HepG2 (cell line): ENCODE measurements around the gene SMARCE1. TPM values are rescaled to one million over a fixed set of nuclear protein-coding genes. Genes with fewer than 3 reads are reported as not detected.

Source experiments
- ATAC-seq: fragments of 200-7000 bp; cut with Tn5 transposase; 3 replicates; pipeline ENCODE4 v1.9.1; 2020; ENCODE audit warnings: mild to moderate bottlenecking, moderate library complexity
- BruUV-seq: library from RNA; stranded (reverse); fragments of 400-500 nt; replicated peaks from 2 replicates; lab custom pipeline; 2021; lab: Mats Ljungman, UMichigan
- CTCF ChIA-PET: fragments of 300-600 bp; formaldehyde crosslinking; extraction: SDS; loops from one replicate; lab custom pipeline; 2021; ENCODE audit warnings: low total read pairs, inconsistent platforms, low intra/inter-chr PET ratio; lab: Yijun Ruan, JAX
- POLR2A ChIA-PET: fragments of 350-600 bp; sonication (Branson Sonifier 250); formaldehyde crosslinking; loops from one replicate; lab custom pipeline; 2020; ENCODE audit warnings: antibody characterized with exemption, inconsistent platforms; lab: Yijun Ruan, JAX
- DNase-seq: peaks from one replicate; pipeline ENCODE4 v3.0.0-alpha.2; 2015; ENCODE audit warnings: low spot score
- FAIRE-seq: peaks from 3 replicates; lab custom pipeline; 2011; peaks lifted over from hg19 to GRCh38; lab: Jason Lieb, UNC
- H2AFZ ChIP-seq: one replicate; pipeline ENCODE4 v1.6.1; 2011; ENCODE audit warnings: low read length, inconsistent platforms
- H3K27ac ChIP-seq: fragments of 300-600 bp; 3 replicates; pipeline ENCODE4 v1.8.0; 2011; ENCODE audit warnings: mixed run types, mild to moderate bottlenecking, mixed read lengths, low read length, inconsistent platforms; ENCODE audit not compliant: insufficient read depth; ENCODE audit errors: extremely low read length
- H3K27me3 ChIP-seq, 2 experiments: fragments of 200-600 bp in 1 of 2; 2 replicates in 1 of 2; 3 replicates in 1 of 2; pipeline versions ENCODE4 v1.6.0 to v1.8.0; 2011; ENCODE audit warnings: low read length in 2 of 2, mild to moderate bottlenecking in 2 of 2, moderate library complexity in 2 of 2, inconsistent platforms in 1 of 2; ENCODE audit not compliant: insufficient read depth in 2 of 2, control insufficient read depth in 1 of 2
- H3K36me3 ChIP-seq, 2 experiments: fragments of 200-600 bp in 1 of 2; replicated peaks in 1 of 2; 2 replicates in 1 of 2; 3 replicates in 1 of 2; pipeline versions ENCODE4 v1.5.1 to v1.8.0; 2011; ENCODE audit warnings: low read length in 2 of 2, inconsistent platforms in 1 of 2; ENCODE audit not compliant: insufficient read depth in 2 of 2, control insufficient read depth in 1 of 2
- H3K4me1 ChIP-seq: 2 replicates; pipeline ENCODE4 v1.5.1; 2012; ENCODE audit warnings: low read length, inconsistent platforms; ENCODE audit not compliant: insufficient read depth
- H3K4me2 ChIP-seq: 2 replicates; pipeline ENCODE4 v1.6.0; 2011; ENCODE audit warnings: low read depth, low read length, inconsistent platforms
- H3K4me3 ChIP-seq, 3 experiments: fragments of 200-600 bp in 1 of 3; sonication (generic), shearing (Covaris generic) in 1 of 3; replicated peaks in 1 of 3; 2 replicates each; pipeline ENCODE4 v1.5.1; 2011 to 2016; ENCODE audit warnings: low read length in 3 of 3, inconsistent platforms in 2 of 3, low read depth in 2 of 3, mild to moderate bottlenecking in 2 of 3, control low read depth in 1 of 3, mixed read lengths in 1 of 3; ENCODE audit not compliant: insufficient read depth in 1 of 3
- H3K79me2 ChIP-seq: one replicate; pipeline ENCODE4 v1.6.1; 2011; ENCODE audit warnings: low read length, inconsistent platforms; ENCODE audit not compliant: insufficient read depth
- H3K9ac ChIP-seq: 2 replicates; pipeline ENCODE4 v1.6.0; 2011; ENCODE audit warnings: mild to moderate bottlenecking, low read depth, low read length, inconsistent platforms; ENCODE audit not compliant: insufficient read depth
- H3K9me3 ChIP-seq: 2 replicates; pipeline ENCODE4 v1.5.1; 2012; ENCODE audit warnings: mild to moderate bottlenecking, low read length
- H4K20me1 ChIP-seq: 2 replicates; pipeline ENCODE4 v1.6.0; 2011; ENCODE audit warnings: inconsistent platforms, mild to moderate bottlenecking, low read length, moderate library complexity; ENCODE audit not compliant: insufficient read depth
- BORCS8-MEF2B ChIP-seq: sonication (generic); formaldehyde crosslinking; IDR thresholded peaks from 2 replicates; pipeline ENCODE4 v1.8.0; 2022; ENCODE audit warnings: mild to moderate bottlenecking, missing genetic modification reagents
- NFKBIZ ChIP-seq: IDR thresholded peaks from 2 replicates; pipeline ENCODE4 v1.6.1; 2018; ENCODE audit warnings: missing genetic modification reagents, missing compliant biosample characterization
- RAD21 ChIP-seq: fragments of 450-650 bp; formaldehyde crosslinking; IDR thresholded peaks from 2 replicates; pipeline ENCODE4 v1.5.0; 2020; ENCODE audit warnings: mild to moderate bottlenecking
- SALL1 ChIP-seq: sonication (generic); formaldehyde crosslinking; IDR thresholded peaks from 2 replicates; pipeline ENCODE4 v1.8.0; 2022; ENCODE audit warnings: mild to moderate bottlenecking, missing genetic modification reagents
- SMC3 ChIP-seq: IDR thresholded peaks from 2 replicates; pipeline ENCODE4 v1.6.1; 2011; ENCODE audit warnings: low read length, improper control_type of control experiment
- TCF12 ChIP-seq, 2 experiments: fragments of 450-650 bp in 1 of 2; sonication (generic) in 1 of 2; formaldehyde crosslinking in 1 of 2; IDR thresholded peaks; 2 replicates each; pipeline versions ENCODE4 v1.6.1 to v1.8.0; 2017 to 2022; ENCODE audit warnings: antibody characterized with exemption in 1 of 2, mild to moderate bottlenecking in 1 of 2, missing genetic modification reagents in 1 of 2, moderate library complexity in 1 of 2
- ZNF382 ChIP-seq: sonication (generic); formaldehyde crosslinking; IDR thresholded peaks from 2 replicates; pipeline ENCODE4 v1.5.0; 2020; ENCODE audit warnings: missing genetic modification reagents, mild to moderate bottlenecking, borderline replicate concordance
- ZNF660 ChIP-seq: sonication (generic); formaldehyde crosslinking; IDR thresholded peaks from 2 replicates; pipeline ENCODE4 v1.5.1; 2020; ENCODE audit warnings: mild to moderate bottlenecking, low read depth, missing genetic modification reagents, borderline replicate concordance
- ZNF678 ChIP-seq: sonication (generic); formaldehyde crosslinking; IDR thresholded peaks from 2 replicates; pipeline ENCODE4 v1.4.0; 2020; ENCODE audit warnings: mild to moderate bottlenecking, missing genetic modification reagents
- WGBS: methylation state at CpG from one replicate; pipeline ENCODE4 v1.1.6; 2017; ENCODE audit warnings: low lambda C conversion rate; 5-methylcytosine and 5-hydroxymethylcytosine counted together
- in situ Hi-C: cut with HindIII; loops from 2 replicates; pipeline ENCODE4 v1.10.0; 2017; ENCODE audit warnings: low pct_unique_long_range_greater_than_20kb; ENCODE audit not compliant: extremely low pct_ligation_motif_present
- intact Hi-C: fragments of 100-400 bp; cut with micrococcal nuclease; formaldehyde crosslinking; loops from one replicate; pipeline ENCODE4 v1.10.0; 2022; ENCODE audit not compliant: unreplicated experiment
- polyA plus RNA-seq, 8 experiments: library from polyadenylated mRNA; depleted of rRNA in 3 of 8; stranded (reverse) in 7 of 8; unstranded in 1 of 8; fragments of >200 nt; fragmentation: Illumina TruSeq in 4 of 8; extraction: Trizol in 4 of 8; gene quantifications; 2 replicates each; pipeline versions ENCODE4 v1.2.1 to v1.2.3, GENCODE V29; 2011 to 2016; ENCODE audit warnings: low read depth in 4 of 8, missing spikeins in 1 of 8, mixed read lengths in 1 of 8; ENCODE audit not compliant: insufficient read depth in 1 of 8
- total RNA-seq, 5 experiments: library from RNA; depleted of rRNA; stranded (reverse); fragments of >200 nt; fragmentation: Illumina TruSeq; extraction: Trizol; gene quantifications; 2 replicates each; pipeline ENCODE4 v1.2.3, GENCODE V29; 2016; ENCODE audit warnings: low read depth in 1 of 5

The SMARCE1 gene
- total and polyA plus RNA-seq, 2 of the 13 experiments (the other 11 are each of a cell fraction or from before 2014, with no cell fraction given) = 43.5 to 127 TPM

GRCh38 chr17:40607641-40608040 is 40.0 kb downstream of the SMARCE1 start:
- WGBS = 66% methylated on average over 5 of the region's 5 CpGs
- Histone ChIP-seq H2AFZ (no peak overlapping the region), H4K20me1 (no peaks in the 10 kb centered on the region), H3K79me2 (no peaks in the 10 kb centered on the region), H3K27ac (no peak overlapping the region), H3K4me2 (no peak overlapping the region), H3K9ac (no peak overlapping the region), H3K9me3 (no peaks in the 10 kb centered on the region), H3K27me3 (peaks cover 0 to 11% of the 10 kb centered on the region in 2 experiments; a peak in 3 of 5 replicates), H3K4me1 (peaks cover 9% of the 10 kb centered on the region), H3K36me3 (no peaks in the 10 kb centered on the region), H3K4me3 (no peak overlapping the region)
- POLR2A ChIA-PET = no interaction called here
- no peak for FAIRE-seq
- CTCF ChIA-PET = no interaction called here
- intact Hi-C loops = no loop called here
- in situ Hi-C loops = no loop called here
- no peak for TF ChIP-seq SMC3
- no peak for ATAC-seq
- no TSS peak for BruUV-seq
- DNase-seq = no peak

DNA sequence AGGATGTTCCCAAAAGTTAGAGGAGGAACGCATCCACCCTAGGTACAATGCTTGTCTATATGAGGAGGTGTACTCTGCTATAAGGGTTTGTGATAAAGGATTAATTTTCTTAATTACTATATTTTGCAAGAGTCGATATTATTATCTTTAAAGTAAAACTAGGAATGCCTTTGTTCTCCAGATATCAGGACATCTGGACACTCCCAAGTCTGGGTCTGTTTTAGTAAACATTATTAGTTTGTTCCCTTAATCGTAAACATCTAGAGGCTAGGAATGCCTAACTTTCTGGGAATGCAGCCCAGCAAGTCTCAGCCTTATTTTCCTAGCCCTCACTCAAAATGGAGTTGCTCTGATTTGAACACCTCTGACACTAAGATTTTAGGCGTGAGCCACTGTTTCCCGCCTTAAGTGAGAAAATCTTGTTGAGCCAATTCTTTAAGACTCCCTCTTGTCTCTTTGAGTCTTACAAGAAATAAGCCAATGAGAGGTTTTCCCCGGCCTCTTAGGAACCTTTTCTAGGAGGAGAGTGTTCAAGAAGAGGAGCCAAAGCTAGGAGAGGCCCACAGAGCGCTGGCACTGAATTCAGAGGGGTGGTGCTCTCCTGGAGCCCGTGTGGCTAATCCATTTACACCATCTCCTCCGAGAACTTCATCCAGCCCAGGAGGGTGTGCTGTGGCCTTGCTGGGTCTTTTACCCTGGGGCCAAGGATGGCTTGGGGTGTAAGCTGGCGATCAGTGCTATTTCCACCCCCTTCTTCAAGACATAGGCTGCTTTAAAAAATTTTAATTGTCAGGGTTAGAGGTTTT is 40.9 kb downstream of the SMARCE1 start:
- Histone ChIP-seq H3K9ac (no peak overlapping the region), H2AFZ (no peak overlapping the region), H3K4me2 (no peak overlapping the region), H3K79me2 (no peaks in the 10 kb centered on the region), H3K36me3 (no peaks in the 10 kb centered on the region), H3K4me3 (no peak overlapping the region), H3K4me1 (peaks cover 9% of the 10 kb centered on the region), H3K9me3 (no peaks in the 10 kb centered on the region), H3K27ac (no peak overlapping the region), H4K20me1 (no peaks in the 10 kb centered on the region), H3K27me3 (peaks cover 1 to 11% of the 10 kb centered on the region in 2 experiments; a peak in 4 of 5 replicates)
- FAIRE-seq (no peak), DNase-seq (no peak), ATAC-seq (no peak)
- in situ Hi-C loops = no loop called here
- intact Hi-C loops = no loop called here
- 17% methylated on average over 8 of the region's 10 CpGs for WGBS
- no TSS peak for BruUV-seq
- TF ChIP-seq TCF12 (IDR thresholded peaks at IDR 0.05) (no peak), TCF12 (CRISPR knock-in tag; IDR thresholded peaks at IDR 0.05) (no peak), ZNF678 (no peak), ZNF660 (CRISPR knock-in tag) (no peak), SALL1 (CRISPR knock-in tag) (no peak), RAD21 (CRISPR knock-in tag) (no peak), BORCS8-MEF2B (CRISPR knock-in tag) (no peak), NFKBIZ (CRISPR knock-in tag) (no peak), ZNF382 (CRISPR knock-in tag) (no peak)
- CTCF ChIA-PET = no interaction called here
- POLR2A ChIA-PET = no interaction called here
